IPS DF 4.7 (cell line): ENCODE measurements around the gene ROCK2.

Experiments
- DNase-seq: peaks from one replicate; pipeline ENCODE4 v3.0.0-alpha.2; 2013; ENCODE audit warnings: low spot score; ENCODE audit errors: extremely low read depth

ROCK2 gene

GRCh38 chr2:11154923-11155380, 189.5 kb downstream of the ROCK2 start:
- no peak for DNase-seq

- no peak for DNase-seq
Observed at GRCh38 chr2:11154016-11154922, 190.2 kb downstream of the ROCK2 start.

DNA sequence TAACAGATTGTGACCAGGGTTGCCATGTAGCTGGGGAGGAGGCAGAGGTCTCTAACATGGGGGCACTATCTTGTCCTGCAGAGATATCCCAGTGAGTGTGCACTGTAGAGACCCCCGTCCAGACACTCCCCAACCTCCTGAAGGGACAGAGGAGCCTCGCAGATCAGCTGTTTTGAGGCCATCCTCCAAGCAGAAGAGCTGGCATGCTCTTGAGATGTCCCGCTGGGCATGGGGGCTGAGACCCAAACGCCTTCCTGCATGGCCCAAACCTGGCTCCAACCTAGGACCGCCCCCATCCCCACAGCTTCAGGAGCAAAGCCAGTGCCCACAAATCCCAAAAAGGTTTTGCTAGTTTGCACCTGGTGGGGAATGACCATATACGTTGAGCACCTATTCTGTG, 191.8 kb downstream of the ROCK2 start:
- no peak for DNase-seq

- DNase-seq, result no peak
Observed at GRCh38 chr2:11147263-11147662, 197.2 kb downstream of the ROCK2 start.

DNA sequence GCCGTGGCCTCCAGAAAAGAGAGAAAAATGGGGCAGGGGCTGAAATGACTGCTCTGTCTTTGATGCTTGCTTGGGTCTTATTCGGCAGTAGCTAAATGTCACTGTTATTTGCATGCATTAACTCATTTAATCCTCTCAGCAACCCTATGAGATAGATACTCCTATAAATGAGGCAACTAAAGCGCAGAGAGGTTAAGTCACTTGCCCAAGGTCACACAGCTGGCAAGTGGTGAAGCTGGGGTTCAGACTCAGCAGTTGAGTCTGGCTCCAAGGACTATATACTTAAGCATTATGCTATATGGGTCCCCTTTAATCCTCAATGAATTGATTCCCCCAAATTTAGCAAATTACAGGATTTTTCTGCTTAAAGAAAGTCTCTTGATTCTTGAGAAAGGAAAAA, 198.4 kb downstream of the ROCK2 start:
- no peak for DNase-seq

DNA sequence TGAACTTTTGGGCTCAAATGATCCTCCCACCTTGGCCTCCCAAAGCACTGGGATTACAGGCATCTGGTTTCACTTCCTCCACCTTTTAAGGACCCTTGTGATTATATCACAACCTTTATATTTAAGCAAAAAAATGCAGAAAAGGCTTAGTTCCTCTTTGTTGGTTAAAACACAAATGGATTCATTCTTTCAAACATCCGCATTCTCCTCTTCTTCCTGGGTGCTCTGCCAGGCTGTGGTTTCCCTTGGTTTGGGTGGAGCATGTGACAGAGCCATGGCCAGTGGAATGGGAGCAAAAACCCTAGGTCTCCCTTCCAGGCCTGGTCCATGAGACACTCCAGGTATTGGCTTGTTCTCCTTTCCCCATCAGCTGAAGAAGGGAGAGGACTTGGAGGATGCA, 199.1 kb downstream of the ROCK2 start:
- no peak for DNase-seq

- no peak for DNase-seq
Observed at GRCh38 chr2:11144738-11145079, 199.7 kb downstream of the ROCK2 start.

GRCh38 chr2:11144077-11144737, 200.2 kb downstream of the ROCK2 start:
- DNase-seq, result no peak

DNA sequence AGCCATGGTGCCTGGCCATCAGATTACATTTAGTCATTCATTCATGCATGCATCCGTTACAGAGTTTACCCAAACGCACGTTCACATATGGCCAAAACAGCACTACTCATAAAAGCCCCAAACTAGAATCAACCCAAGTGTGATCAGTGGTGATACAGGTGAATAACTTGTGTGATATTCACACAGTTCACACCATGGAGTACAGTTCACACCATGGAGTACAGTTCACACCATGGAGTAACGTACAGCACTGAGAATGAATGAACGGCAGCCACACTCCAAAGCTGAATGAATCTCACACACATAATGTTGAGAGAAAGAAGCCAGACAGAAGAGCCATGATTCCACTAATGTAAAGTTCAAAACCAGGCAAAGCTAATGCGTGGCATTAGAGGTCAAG, 201.4 kb downstream of the ROCK2 start:
- no peak for DNase-seq

- no peak for DNase-seq
Observed at GRCh38 chr2:11142330-11142729, 202.1 kb downstream of the ROCK2 start.

- no peak for DNase-seq
Observed at GRCh38 chr2:11141319-11141718, 203.1 kb downstream of the ROCK2 start.

GRCh38 chr2:11140492-11140891, 203.9 kb downstream of the ROCK2 start:
- DNase-seq, result no peak

DNA sequence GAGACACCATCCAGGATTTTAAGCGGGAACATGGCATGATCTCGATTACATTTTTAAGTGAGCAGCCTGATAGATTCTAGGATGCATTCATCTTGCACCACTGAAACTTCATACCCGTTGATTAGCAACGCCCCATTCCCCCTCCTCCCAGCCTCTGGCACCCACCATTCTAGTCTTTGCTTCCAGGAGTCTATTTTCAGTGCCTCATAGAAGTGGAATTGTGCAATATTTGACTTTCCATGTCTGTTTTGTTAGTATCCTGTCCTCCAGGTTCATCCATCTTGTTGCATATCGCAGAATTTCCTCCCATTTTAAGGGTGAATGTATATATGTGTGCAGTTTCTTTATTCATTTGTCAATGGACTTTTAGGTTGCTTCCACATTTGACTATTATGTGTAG, 210.1 kb downstream of the ROCK2 start:
- DNase-seq, result no peak

DNA sequence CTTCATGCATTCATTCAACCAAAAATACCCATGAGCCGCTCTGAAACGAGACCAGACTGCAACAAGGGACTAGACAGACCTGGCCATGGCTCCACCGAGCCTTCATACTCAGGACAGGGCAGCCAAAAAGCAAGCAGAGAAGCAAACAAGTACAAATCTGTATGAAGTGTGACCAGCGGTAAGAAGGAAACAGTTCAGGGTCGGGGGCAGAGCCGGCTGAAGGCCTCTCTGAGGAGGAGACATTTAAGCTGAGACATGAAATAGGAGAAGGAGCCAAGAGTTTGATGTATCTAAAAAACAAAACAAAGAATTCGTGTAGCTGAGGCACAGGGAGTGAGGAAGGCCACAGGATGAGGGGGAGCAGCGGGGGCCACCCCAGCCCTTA, 210.5 kb downstream of the ROCK2 start:
- DNase-seq, result no peak

DNA sequence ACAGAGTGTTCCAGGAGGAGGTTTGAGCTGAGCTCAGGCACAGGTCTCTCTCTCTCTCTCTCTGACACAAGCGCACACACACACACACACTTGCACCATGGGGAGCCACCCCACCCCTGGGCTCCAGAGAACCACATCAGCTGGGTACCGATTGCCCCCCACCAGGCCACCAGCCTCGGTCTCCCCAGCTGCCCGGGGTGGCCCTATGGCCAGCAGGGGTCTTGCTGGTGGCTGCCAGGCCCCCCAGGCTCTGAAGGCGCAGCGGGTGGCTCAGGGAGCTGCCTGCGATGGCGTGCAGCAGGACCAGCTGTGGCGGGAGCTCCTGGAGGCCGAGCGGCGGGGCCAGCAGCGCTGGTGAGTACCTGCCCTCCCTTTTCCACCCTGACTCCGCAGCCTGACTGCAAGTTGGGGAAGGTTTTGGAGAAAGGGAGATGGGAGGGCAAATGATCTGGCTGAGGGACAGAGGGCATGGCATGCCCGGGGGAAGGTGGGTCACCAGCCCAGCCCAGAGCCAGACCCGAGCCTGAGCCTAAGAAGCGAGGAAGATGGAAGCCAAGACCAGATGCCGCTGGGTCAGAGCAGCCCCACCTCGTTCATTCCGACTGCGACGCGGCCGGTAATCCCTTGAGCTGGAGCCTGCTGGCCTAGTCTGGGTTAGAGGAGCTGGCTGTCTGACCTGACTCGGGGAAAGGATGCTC, 211.0 kb downstream of the ROCK2 start:
- no peak for DNase-seq

- no peak for DNase-seq
Observed at GRCh38 chr2:11132036-11132671, 212.3 kb downstream of the ROCK2 start.

GRCh38 chr2:11131166-11131920, 213.1 kb downstream of the ROCK2 start:
- no peak for DNase-seq
